ENCODE measurements around the gene NEURL3.

DNA sequence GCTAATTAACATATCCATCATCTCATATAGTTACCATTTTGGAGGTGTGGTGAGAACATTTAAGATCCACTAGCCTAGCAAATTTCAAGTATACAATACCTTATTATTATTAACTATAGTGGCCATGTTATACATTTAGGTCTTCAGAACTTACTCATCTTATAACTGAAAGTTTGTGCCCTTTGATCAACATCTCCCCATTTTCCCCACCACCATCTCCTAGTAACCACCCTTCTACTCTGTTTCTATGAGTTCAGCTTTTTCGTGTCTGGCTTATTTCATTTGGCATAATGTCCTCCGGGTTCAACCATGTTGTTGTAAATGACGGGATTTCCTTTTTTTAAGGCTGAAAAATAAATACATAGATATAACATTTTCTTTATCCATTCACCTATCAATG lies 15.9 kb downstream of the NEURL3 start:
- TF ChIP-seq CTCF (IDR thresholded peaks at IDR 0.05; ENCODE audit: extremely low read depth in 1 of 2, insufficient read depth in 1 of 2, low read depth in 1 of 2, low read length in 2 of 2): no peak
- no peak for TF ChIP-seq POLR2A (IDR thresholded peaks at IDR 0.05; ENCODE audit: low read depth, low read length)
- TF ChIP-seq EZH2 (IDR thresholded peaks at IDR 0.05; ENCODE audit: borderline replicate concordance, low read depth, low read length, severe bottlenecking): no peak
- no peak for TF ChIP-seq MAX (IDR thresholded peaks at IDR 0.05; ENCODE audit: insufficient read depth, insufficient read length)
- no peak for TF ChIP-seq MYC (IDR thresholded peaks at IDR 0.05; ENCODE audit: low read depth, low read length)
- no peak for TF ChIP-seq POLR2AphosphoS5 (IDR thresholded peaks at IDR 0.05; ENCODE audit: insufficient read depth, low read depth, low read length)
- TF ChIP-seq FOS (IDR thresholded peaks at IDR 0.05; ENCODE audit: borderline replicate concordance, insufficient read depth, low read length): no peak
- no peak for TF ChIP-seq JUN (IDR thresholded peaks at IDR 0.05; ENCODE audit: borderline replicate concordance, insufficient read depth, insufficient read length, low read depth)
- TF ChIP-seq GATA2 (IDR thresholded peaks at IDR 0.05; ENCODE audit: insufficient read depth, insufficient read length, low read depth, low read length): no peak

Measured in endothelial cell of umbilical vein (primary cell).